Measurements from ENCODE around the gene DOK6. TPM values are rescaled to one million over a fixed set of nuclear protein-coding genes. Genes with fewer than 3 reads are reported as not detected.

The DOK6 gene
- total and polyA plus RNA-seq, 2 donors (not counting 3 experiments of a cell fraction or from before 2014, with no cell fraction given) = under 0.01 TPM; not detected in 1

GRCh38 chr18:69638056-69638455 lies 237.4 kb downstream of the DOK6 start:
- DNase-seq (ENCODE audit: low read depth, low spot score) (no peak), FAIRE-seq (peak; percentile 15)
- CTCF ChIA-PET = no interaction called here
- BruUV-seq (replicated peaks) = no TSS peak
- H3K4me3 ChIP-seq (replicated peaks in 1 of 3; ENCODE audit: insufficient read depth in 1 of 3, low read depth in 1 of 3, low read length in 3 of 3) = no peak overlapping the region
- POLR2A ChIA-PET = no interaction called here
- H3K79me2 ChIP-seq (ENCODE audit: control insufficient read depth, insufficient read depth, low read length) = no peaks in the 10 kb centered on the region
- dilution Hi-C loops (cut with MboI; ENCODE audit: extremely low pct_ligation_motif_present, low sequenced_read_pairs) (no loop called here), intact Hi-C loops (cut with micrococcal nuclease) (no loop called here)
- no peaks in the 10 kb centered on the region for H3K9me1 ChIP-seq (replicated peaks; ENCODE audit: control insufficient read depth, extremely low read depth, insufficient read depth, low read length)
- no peak overlapping the region for H3K4me2 ChIP-seq (ENCODE audit: insufficient read depth, low read length)
- no peak for TF ChIP-seq POLR2A (IDR thresholded peaks at IDR 0.05; ENCODE audit: low read depth, low read length)
- no peak for TF ChIP-seq GATA2 (IDR thresholded peaks at IDR 0.05; ENCODE audit: insufficient read depth, insufficient read length, low read depth, low read length)
- no peaks in the 10 kb centered on the region for H4K20me1 ChIP-seq (replicated peaks; ENCODE audit: control insufficient read depth, extremely low read depth, insufficient read depth, low read length)
- H3K27ac ChIP-seq (ENCODE audit: insufficient read depth, low read depth, low read length) = no peak overlapping the region
- H3K9me3 ChIP-seq (replicated peaks; ENCODE audit: control insufficient read depth, insufficient read depth, low read length) = no peaks in the 10 kb centered on the region
- no peak overlapping the region for H2AFZ ChIP-seq (ENCODE audit: low read depth, low read length)
- no peak overlapping the region for H3K9ac ChIP-seq (replicated peaks; ENCODE audit: extremely low read depth, insufficient read depth, low read length)
- no peaks in the 10 kb centered on the region for H3K27me3 ChIP-seq (ENCODE audit: control insufficient read depth in 2 of 2, insufficient read depth in 2 of 2, low read length in 2 of 2)
- no peaks in the 10 kb centered on the region for H3K4me1 ChIP-seq (ENCODE audit: control insufficient read depth, extremely low read depth, insufficient read depth, low read length)
- no peaks in the 10 kb centered on the region for H3K36me3 ChIP-seq (ENCODE audit: control insufficient read depth in 2 of 2, extremely low read depth in 1 of 2, insufficient read depth in 2 of 2, low read length in 2 of 2)

GRCh38 chr18:69647702-69648101 lies 247.0 kb downstream of the DOK6 start:
- intact Hi-C loops (cut with micrococcal nuclease) (no loop called here), dilution Hi-C loops (cut with MboI; ENCODE audit: extremely low pct_ligation_motif_present, low sequenced_read_pairs) (no loop called here)
- H3K9me3 ChIP-seq (replicated peaks; ENCODE audit: control insufficient read depth, insufficient read depth, low read length) = no peaks in the 10 kb centered on the region
- ChIA-PET POLR2A (no interaction called here), CTCF (no interaction called here)
- no peak for TF ChIP-seq FOS (IDR thresholded peaks at IDR 0.05; ENCODE audit: borderline replicate concordance, insufficient read depth, low read length)
- TF ChIP-seq, protein P1, sequence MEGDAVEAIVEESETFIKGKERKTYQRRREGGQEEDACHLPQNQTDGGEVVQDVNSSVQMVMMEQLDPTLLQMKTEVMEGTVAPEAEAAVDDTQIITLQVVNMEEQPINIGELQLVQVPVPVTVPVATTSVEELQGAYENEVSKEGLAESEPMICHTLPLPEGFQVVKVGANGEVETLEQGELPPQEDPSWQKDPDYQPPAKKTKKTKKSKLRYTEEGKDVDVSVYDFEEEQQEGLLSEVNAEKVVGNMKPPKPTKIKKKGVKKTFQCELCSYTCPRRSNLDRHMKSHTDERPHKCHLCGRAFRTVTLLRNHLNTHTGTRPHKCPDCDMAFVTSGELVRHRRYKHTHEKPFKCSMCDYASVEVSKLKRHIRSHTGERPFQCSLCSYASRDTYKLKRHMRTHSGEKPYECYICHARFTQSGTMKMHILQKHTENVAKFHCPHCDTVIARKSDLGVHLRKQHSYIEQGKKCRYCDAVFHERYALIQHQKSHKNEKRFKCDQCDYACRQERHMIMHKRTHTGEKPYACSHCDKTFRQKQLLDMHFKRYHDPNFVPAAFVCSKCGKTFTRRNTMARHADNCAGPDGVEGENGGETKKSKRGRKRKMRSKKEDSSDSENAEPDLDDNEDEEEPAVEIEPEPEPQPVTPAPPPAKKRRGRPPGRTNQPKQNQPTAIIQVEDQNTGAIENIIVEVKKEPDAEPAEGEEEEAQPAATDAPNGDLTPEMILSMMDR (IDR thresholded peaks at IDR 0.05; ENCODE audit: extremely low read depth in 1 of 2, insufficient read depth in 1 of 2, low read depth in 1 of 2, low read length in 2 of 2) = no peak
- TF ChIP-seq EZH2 (IDR thresholded peaks at IDR 0.05; ENCODE audit: borderline replicate concordance, low read depth, low read length, severe bottlenecking) = no peak
- TF ChIP-seq GATA2 (IDR thresholded peaks at IDR 0.05; ENCODE audit: insufficient read depth, insufficient read length, low read depth, low read length) = no peak
- no peak for TF ChIP-seq POLR2AphosphoS5 (IDR thresholded peaks at IDR 0.05; ENCODE audit: insufficient read depth, low read depth, low read length)
- DNase-seq (ENCODE audit: low read depth, low spot score) (no peak), FAIRE-seq (no peak)
- no peaks in the 10 kb centered on the region for H3K27me3 ChIP-seq (ENCODE audit: control insufficient read depth in 2 of 2, insufficient read depth in 2 of 2, low read length in 2 of 2)
- no peaks in the 10 kb centered on the region for H3K4me1 ChIP-seq (ENCODE audit: control insufficient read depth, extremely low read depth, insufficient read depth, low read length)
- no peak overlapping the region for H3K4me3 ChIP-seq (replicated peaks in 1 of 3; ENCODE audit: insufficient read depth in 1 of 3, low read depth in 1 of 3, low read length in 3 of 3)
- no peaks in the 10 kb centered on the region for H3K36me3 ChIP-seq (ENCODE audit: control insufficient read depth in 2 of 2, extremely low read depth in 1 of 2, insufficient read depth in 2 of 2, low read length in 2 of 2)
- no peak overlapping the region for H3K27ac ChIP-seq (ENCODE audit: insufficient read depth, low read depth, low read length)
- no peak overlapping the region for H3K4me2 ChIP-seq (ENCODE audit: insufficient read depth, low read length)
- H3K9me1 ChIP-seq (replicated peaks; ENCODE audit: control insufficient read depth, extremely low read depth, insufficient read depth, low read length) = no peaks in the 10 kb centered on the region
- no peak overlapping the region for H3K9ac ChIP-seq (replicated peaks; ENCODE audit: extremely low read depth, insufficient read depth, low read length)
- H2AFZ ChIP-seq (ENCODE audit: low read depth, low read length) = no peak overlapping the region
- no peaks in the 10 kb centered on the region for H4K20me1 ChIP-seq (replicated peaks; ENCODE audit: control insufficient read depth, extremely low read depth, insufficient read depth, low read length)
- no TSS peak for BruUV-seq (replicated peaks)
- H3K79me2 ChIP-seq (ENCODE audit: control insufficient read depth, insufficient read depth, low read length) = no peaks in the 10 kb centered on the region

All from endothelial cell of umbilical vein (primary cell).